GM18517 (cell line): ENCODE data around the gene NPC2.
"Not testable (repeated sequence)": the region's sequence is repeated elsewhere in the genome, so short reads cannot be mapped to it uniquely, and the experiment has no call there.

Source experiments
- ATAC-seq: cut with Tn5 transposase; IDR thresholded peaks from one replicate; pipeline ENCODE4 v1.9.1; 2021; ENCODE audit warnings: mild to moderate bottlenecking, moderate library complexity; ENCODE audit not compliant: unreplicated experiment

Gene NPC2

DNA sequence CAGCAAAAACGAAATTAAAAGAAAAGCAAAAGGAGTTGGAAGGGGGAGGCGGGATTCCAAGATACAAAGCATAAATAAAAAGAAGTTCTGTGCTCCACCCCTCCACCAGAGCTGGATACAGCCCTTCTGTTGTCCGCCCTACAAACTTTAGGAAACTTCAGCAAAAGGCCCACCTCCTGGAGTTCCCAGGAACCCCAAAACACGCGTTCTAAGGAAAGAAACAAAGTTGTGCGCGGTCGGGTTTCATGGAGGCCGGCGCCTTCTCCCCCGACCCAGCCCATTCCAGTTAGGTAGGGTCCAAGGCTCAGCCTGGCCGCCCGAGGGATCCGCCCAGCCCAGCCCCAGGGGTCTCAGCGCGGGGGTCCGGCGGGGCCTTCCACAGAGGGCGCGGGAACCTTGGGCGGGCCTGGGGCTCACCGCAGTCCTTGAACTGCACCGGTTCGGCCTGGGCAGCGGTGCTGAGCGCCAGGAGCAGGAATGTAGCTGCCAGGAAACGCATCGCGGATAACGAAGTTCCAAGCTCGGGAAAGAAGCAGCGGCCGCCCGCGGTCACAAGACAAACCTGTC lies at the start of gene NPC2:
TSS of gene NPC2 (minus strand) at position 530 of the 567 bp plus-strand sequence. CDS start at position 499, 31 bp downstream.
- ATAC-seq: peak; percentile 18

GRCh38 chr14:74542056-74542685 lies 49.1 kb upstream of the NPC2 start:
- ATAC-seq: no peak

- ATAC-seq: no peak
These were observed 48.1 kb upstream of the NPC2 start for GRCh38 chr14:74541225-74541624.

DNA sequence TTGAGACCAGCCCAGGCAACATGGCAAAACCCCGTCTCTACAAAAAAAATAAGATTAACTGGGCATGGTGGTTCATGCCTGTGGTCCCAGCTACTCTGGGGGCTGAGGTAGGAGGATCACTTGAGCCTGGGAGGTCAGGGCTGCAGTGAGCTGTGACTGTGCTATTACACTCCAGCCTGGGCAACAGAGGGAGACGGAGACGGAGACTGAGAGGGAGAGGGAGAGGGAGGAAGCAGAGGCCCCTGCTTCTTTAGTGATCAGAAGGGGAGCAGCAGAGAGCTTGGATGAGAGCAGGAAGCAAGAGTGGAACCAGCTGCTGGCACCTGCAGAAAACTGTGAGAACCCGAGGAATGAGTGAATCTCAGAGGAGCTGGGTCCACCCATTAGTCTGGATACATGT lies 46.4 kb upstream of the NPC2 start:
- ATAC-seq: no peak

DNA sequence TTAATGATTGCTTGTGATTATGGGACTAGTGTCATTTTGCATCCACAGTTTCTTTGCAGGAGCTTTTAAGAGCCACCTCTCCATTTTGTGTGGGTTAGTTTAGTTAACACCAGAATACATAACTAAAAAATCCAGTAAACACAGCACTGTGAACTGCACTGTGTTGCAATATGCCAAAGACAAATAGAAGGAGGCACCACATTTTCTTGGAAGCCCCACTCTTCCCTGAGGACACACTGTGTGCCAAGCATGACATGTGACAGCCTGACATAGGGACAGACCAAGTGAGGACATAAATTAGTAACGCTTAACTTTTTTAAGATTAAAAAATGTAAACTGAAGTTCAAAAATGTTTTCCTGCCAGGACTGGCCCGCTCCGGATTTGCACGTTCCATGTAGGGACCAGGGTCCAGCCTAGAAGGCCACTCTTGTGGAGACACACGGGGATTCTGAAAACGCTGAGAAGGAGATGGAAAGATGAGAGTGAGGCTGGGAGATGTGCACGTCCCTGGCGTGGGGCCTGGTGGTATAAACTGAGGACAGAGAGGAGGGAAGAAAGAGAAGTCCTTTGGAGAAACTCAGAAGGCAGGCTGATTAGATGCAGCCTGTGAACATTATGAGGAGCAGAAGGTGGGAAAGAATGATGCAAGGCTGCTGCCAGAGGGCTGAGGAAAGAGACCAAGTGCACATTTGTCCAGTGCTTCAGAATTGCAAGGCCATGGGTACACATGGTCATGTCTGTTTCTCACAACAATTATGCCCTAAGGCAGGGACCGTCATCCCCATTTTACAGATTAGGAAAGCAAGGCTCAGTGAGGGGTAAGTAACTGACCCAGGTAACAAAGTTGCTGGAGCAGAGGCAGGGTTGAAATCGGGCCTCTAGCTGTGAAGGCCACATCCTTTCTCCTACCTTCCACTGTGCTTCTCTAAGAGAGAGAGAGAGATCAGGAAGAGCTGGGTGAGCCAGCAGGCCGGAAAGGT lies 45.6 kb upstream of the NPC2 start:
- no peak for ATAC-seq

GRCh38 chr14:74536336-74536735 lies 43.2 kb upstream of the NPC2 start:
- not testable (repeated sequence) for ATAC-seq

DNA sequence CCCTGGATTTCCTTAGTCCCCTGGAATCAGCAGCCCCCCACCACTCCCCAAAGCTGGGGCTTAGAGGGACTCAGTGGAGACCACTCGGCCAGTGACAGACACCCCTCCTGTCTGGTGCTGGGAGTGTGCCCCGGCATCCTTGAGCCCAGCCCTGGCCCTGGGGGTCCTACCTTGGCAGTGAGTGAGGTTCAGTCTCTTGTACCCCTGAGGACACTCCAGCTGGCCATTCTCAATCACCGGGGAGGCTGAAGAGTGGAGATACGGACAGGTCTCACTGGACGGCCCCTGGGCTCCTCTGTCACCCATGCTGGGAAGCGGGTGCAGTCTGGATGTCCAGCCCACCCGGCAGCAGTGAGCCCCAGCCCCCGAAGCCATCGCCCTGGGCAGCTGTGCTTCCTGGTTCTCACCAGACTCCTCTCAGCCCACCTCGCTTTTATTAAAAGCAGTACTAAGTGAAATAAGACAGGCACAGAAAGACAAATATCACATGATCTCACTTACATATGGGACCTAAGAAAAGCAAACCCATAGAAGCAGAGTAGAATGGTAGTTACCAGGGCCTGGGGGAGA lies 42.7 kb upstream of the NPC2 start:
- no peak for ATAC-seq

GRCh38 chr14:74533576-74533975 lies 40.5 kb upstream of the NPC2 start:
- ATAC-seq: no peak

GRCh38 chr14:74532246-74532645 lies 39.1 kb upstream of the NPC2 start:
- no peak for ATAC-seq

GRCh38 chr14:74531467-74531866 lies 38.4 kb upstream of the NPC2 start:
- ATAC-seq: no peak

DNA sequence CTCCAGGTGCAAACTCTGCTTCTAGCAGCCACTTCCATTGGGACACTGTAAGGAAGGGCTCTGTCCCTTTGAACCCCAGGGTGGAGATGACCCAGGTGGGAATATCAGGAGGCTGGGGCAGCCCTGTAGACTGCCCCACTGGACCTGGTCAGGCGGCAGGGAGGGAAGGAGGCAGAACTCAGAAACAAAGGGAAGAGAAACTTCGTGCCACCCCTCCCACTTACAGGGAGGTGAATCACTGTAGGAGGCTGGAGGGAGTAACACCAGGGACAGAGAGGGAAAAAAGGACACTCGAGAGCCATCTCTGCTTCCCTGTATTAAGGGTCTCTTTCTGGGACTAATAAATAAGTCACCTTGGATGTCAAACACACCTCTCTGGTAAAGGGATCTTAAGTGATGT lies 37.9 kb upstream of the NPC2 start:
- no peak for ATAC-seq

- no peak for ATAC-seq
These were observed 35.8 kb upstream of the NPC2 start for GRCh38 chr14:74528886-74529285.

- ATAC-seq: no peak
These were observed 35.3 kb upstream of the NPC2 start for GRCh38 chr14:74528406-74528805.

- ATAC-seq: no peak
These were observed 34.7 kb upstream of the NPC2 start for GRCh38 chr14:74527736-74528280.

GRCh38 chr14:74526854-74527585 lies 33.9 kb upstream of the NPC2 start:
- no peak for ATAC-seq

DNA sequence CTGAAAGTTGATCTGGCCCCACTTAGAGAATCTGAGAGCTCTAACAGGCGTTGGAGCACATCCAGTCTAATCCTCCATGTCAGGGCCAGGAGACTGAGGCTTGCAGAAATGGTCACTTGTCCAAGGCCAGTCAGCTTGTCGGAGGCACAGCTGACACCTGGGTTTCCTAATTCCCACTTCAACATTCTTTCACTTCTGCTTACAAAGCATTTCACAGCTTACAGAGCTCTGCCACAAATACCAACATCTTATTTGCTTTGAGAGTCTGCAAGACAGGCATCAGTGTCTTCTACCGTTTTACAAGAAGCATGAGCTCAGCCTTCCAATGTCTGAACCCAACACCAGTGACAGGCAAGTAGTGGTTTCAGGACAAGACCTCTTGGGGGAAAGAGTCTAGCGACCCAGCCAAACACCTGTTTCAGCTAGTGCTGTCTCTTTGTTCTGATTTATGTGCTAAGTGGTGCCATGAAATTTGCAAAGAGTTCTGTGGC lies 32.3 kb upstream of the NPC2 start:
- no peak for ATAC-seq

GRCh38 chr14:74524812-74525135 lies 31.7 kb upstream of the NPC2 start:
- no peak for ATAC-seq

DNA sequence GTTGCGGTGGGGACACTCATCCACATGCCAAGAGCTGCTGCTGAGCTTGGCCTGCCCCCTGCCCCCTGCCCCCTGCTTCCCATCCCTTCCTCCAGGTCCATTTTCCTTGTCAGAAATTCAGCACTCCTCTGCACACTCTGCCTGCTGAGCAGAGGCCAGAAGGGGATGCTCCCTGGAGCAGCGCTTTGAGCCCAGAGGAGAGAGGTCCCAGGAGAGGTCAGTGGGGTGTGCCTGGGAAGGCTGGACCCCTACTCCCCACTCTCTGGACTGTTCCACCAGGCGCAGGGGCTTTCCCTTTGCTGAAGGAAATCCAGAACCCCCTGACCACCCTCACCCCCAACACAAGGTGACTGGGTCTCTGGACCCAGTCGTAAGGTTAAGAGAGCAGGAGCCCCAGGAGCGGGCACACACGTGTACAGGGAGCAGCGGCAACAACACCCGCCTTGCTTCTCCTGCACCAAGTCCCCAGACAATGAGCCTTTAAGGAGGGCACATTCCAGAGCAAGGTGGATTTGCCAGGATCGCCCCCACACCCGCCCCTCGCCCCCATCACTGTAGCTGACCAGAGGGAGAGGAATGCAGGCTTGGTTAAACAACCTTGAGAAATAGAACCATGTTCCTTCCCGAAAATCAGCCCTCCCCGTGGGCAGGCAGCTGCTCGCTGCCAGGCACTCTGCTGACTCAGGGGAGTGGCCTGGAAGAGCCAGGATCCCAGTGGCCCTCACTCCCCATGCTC lies 31.1 kb upstream of the NPC2 start:
- no peak for ATAC-seq

- ATAC-seq: no peak
These were observed 29.6 kb upstream of the NPC2 start for GRCh38 chr14:74522740-74523139.

GRCh38 chr14:74521756-74522155 lies 28.7 kb upstream of the NPC2 start:
- ATAC-seq: no peak
